HG03442 (cell line): ENCODE results near the gene GATAD2A.
"Not testable (repeated sequence)": the region's sequence is repeated elsewhere in the genome, so short reads cannot be mapped to it uniquely, and the experiment has no call there.

Experiments used
- ATAC-seq: cut with Tn5 transposase; IDR thresholded peaks from one replicate; pipeline ENCODE4 v1.9.1; 2021; ENCODE audit warnings: mild to moderate bottlenecking, moderate library complexity; ENCODE audit not compliant: unreplicated experiment

Gene GATAD2A

DNA sequence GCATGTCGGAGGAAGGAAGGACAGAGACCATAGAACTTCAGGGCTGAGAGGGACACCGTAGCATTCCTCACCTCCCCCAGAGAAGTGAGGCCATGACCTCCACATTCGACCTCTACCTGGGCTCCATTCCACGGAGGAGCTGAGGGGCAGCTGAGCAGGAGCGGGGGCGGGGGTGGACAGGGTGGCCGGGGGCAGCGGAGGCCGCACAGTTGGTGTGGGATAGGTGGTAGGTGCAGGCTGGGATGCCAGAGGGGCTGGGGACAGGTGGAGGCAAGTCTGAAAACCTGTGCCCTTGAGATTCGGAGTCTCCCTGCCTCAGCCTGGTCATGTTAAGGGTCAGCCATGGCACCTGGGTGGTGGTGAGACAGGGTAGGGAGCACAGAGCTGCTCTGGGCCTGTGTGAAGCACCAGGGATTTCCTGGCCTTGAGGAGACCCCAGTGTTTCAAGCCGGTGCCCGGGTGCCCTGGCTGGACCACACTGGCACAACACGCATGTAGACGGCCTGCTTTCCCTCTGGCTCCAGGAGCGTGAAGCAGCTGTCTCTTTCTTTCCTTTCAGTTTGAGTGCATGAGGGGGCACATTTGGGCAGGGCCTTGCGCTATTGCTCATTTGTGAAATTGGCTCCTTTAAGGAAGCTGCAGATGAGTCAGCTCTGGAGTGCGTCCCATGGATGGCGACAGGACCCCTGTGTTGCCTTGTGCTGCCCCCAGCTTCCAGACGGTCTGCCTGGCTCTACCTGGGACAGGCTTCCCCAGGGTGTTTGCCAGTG, 58.1 kb downstream of the GATAD2A start:
- ATAC-seq = no peak

DNA sequence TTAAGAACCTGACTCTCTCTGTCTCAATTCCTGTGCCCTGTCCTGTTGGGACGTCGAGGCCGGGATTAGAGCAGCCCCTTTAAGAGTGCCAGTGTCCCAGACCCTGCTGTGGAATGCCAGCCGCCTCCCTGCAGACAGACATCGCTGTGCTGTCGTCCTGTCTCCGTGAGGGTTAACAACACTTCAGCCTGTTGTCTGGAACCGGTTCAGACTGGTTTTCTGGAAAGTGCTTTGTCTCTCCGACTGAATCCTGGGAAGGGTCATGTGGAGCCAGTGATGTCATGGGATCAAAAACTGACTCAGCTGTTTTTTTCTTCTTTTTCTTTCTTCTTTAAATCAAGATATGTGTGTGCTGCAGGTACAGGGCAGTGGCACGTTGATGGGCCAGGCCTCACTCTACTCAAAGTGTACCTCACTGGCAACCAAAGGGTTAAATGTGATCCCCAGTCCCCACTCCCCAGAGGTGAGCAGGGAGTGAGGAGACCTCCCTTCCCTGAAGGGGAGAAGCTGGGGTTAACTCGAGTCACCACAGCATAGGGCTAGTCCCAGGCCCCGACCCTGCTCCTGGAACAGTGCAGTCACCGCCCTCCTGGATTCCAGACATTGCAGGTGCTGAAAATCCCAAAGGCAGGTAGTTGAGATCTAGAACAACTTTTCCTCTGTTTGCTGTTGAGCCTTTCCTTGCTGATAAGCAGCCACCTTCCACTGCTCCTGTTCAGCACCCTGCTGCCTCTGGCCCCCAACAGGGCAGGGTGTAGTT, 59.0 kb downstream of the GATAD2A start:
- no peak for ATAC-seq

DNA sequence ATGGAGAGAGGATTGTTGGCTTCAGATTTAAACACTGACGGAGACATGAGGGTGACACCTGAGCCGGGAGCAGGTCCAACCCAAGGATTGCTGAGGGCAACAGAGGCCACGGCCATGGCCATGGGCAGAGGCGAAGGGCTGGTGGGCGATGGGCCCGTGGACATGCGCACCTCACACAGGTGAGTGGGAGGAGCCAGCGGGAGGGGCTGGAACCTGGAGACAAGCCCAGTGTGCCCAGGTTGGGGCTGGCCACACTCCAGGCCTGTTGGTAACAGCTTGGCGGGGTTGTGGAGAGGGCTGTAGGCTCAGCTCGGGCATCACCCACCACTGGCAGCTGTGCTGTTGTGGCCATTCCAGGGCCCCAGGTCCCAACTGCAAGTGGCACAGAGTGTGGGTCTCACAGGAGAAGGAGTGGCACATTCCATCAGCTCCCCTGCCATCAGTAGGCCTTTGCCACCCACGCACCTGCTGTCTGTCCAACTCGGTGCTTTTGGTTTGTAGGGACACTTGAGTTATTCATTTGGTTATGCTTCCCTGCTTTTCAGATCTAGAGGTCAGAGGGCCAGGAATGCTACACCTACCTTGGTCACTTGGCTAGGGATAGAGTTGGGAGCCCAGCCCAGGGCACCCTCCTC, 60.1 kb downstream of the GATAD2A start:
- no peak for ATAC-seq

DNA sequence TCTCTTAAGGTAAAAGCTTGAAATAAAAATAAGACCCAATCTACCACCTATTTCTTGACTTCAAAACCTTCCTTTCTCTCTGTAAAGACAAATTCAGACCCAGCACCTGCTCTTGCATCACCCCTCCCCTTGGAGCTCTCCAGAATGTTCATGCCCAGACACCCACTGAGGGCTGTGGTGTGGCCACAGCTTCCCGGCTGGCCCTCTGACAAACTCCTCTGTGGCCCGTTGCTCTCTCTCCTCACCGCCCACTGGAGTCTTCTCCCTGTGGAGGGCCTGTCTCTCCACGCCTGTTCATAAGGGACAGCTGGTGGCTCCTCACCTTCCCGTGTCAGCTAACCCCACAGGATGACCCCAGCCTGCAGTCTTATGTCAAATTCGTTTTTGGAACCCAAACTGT, 60.7 kb downstream of the GATAD2A start:
- ATAC-seq = no peak

DNA sequence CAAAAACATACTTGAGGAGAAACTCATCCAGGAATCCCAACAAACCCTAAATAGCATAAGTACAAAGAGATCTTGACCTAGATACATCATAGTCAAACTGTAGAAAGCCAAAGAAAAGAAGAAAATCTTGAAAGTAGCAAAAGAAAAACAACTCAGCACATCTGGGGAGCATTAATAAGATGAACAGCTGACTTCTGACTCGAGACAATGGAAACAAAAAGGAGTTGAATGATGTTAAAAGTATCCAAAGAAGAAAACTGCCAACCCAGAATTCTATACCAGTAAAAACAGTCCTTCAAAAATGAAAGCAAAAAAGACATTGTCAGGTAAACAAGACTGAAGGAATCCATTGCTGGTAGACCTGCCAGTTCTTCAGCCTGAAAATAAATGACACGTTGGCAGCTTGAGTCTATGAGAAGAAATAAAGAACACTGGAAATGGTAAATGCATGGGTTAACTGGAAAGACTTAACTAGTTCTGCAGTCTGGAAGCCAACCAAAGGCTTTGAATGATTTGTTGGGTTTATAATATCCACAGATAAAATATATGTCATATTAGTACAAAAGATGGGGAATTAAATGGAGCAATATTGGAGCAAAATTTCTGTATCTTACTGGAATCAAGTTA, 63.1 kb downstream of the GATAD2A start:
- no peak for ATAC-seq

DNA sequence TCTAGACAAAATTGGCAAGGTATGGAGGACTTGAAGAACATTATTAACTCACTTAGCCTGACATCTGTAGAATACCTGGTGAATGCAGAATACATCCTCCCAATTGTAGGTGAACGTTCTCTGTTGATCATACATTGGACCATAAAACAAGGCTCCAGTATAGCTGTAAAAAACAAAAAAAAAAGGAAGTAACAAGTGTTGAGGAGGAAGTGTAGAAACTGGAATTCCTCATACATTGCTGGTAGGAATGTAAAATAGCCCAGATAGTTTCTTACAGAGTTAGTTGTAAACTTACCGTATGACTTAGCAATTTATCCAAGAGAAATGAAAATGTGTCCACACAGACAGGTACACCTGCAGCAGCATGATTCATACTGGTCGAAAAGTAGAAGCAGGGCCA, 65.1 kb downstream of the GATAD2A start:
- ATAC-seq = no peak

DNA sequence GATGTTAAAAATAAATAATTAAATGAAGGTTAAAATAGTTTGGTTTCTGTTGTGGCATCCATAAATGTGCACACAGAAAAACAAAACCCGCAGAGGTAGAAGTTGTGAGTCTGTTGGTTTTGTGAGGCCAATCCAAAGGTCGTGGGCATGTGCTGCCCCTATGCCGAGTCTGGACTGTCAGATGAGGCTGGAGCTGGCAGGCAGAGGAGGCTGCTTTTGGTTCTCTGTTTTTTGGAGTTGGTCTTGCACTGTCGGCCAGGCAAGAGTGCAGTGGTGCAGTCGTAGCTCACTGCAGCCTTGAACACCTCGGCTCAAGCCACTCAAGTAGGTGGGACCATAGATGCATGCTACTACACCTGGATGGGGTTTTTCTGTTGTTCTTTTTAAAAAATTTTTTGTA, 66.2 kb downstream of the GATAD2A start:
- ATAC-seq = no peak

DNA sequence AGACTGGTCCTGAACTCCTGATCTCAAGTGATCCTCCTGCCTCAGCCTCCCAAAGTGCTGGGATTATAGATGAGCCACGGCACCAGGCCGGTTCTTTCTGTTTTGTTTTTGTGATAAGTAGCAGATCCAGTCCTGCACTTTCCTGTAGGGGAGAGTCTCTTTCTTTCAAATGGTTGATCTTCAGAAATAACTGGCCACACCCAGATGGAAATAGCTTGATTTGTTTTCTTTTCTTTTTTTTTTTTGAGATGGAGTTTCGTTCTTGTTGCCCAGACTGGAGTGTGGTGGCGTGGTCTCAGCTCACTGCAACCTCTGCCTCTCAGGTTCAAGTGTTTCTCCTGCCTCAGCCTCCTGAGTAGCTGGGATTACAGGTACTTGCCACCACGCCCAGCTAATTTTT, 66.6 kb downstream of the GATAD2A start:
- not testable (repeated sequence) for ATAC-seq

DNA sequence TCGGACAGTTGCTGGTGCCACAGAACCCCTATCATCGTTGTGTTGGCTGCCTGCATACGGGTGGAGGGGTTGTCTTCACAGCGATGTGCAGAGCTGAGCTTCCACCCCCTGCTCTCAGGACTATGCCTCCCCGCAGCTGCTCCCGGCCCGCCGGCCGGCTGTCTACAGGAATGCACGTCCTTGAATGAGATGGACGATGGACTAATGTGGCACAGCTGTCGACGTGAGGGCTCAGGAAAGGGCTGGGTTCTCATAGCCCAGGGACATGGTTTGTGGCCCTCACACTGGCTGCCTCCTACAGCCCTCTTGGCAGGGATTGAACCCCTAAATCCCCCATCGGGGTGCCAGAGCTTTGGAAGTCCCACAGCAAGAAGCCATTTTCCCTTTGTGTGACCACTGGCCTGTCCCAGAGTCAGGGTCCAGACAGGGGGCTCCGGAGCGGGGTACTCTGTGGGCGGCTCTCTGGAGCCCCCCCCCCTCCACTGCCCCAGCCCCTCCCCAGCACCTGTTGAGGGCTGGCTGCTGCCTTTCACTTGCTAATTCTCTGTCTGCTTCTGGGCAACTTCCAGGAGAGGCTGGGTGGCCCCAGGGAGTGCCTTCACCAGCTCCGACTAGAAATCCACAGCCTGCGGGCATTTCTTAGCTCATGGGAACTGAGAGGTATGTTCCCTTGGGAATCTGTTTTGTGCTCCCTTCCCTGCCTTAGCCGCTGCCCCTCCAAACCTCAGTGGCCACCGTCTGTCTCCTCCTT, 69.7 kb downstream of the GATAD2A start:
- ATAC-seq = no peak

DNA sequence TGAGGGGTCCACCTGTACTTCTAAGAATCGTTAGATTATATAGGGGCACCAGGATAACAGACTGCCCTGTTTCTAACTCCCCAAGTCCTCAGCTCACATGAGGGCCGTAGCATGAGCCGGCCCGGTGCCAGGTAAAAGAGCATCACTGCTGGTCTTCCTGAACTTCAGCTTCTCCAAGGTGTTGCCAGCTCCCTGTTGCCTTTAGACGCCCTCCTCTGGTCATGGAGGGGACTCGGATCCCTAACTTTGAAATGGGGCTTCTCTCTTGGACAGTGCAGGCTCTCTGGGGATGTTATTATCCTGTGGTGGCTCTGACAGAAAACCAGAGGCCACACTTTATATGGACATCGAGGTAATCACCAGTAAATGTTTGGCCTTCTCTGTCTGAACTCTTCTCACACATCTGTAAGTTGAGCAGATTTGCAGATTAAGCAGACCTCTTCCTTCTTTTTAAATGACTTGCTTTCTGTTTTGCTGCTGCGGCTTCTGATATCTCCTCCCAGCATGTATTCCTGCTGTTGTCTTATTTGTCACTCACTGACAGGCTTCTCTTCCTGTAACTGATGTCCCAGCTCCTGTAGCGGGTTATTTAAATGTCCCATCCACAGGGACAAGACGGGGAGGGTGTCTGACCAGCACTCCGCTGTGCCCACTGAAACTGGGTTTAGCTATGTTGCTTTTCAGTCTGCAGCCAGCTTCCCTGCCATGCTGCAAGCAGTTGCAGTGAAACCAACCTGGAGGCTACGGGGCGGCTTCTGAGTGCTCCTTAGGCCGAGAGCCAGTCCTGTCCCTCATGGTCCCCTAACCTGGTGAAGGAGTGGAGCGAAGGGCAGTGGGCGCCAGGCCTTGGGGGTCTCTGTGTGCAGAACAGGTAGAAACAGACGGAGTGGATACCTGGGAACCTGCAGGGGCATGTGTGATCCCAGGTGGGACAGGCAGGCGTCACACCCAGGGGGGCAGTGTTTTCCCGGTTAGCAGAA, 70.7 kb downstream of the GATAD2A start:
- ATAC-seq = no peak

DNA sequence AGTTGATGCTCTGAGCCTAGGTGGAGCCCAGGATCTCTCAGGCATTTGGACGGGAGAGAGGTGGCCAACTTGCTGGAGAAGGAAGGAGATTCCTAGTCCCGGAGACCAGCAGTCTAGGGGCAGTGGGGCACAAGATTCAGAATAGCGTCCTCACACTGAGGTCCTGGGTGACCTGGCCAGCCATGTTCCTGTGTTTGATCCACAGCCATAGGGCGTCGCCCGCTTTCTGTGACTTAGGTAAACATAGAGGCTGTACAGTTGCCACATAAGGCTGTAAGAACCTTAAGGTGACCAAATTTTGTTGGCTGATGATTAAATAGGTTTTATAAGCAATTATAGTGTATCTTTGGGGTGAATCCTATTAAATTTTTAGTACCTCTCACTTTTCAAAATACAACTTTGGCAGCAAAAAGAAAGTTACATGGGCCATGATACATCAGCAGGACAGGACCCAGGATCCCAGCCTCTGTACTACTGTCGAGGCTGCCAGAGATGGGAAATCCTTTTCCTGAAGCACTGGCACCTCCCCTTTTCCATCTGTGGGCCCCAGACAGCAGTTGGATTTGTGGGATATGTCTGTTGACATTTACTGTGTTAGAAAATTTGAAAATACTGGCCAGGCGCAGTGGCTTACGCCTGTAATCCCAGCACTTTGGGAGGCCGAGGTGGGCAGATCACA, 72.4 kb downstream of the GATAD2A start:
- no peak for ATAC-seq

DNA sequence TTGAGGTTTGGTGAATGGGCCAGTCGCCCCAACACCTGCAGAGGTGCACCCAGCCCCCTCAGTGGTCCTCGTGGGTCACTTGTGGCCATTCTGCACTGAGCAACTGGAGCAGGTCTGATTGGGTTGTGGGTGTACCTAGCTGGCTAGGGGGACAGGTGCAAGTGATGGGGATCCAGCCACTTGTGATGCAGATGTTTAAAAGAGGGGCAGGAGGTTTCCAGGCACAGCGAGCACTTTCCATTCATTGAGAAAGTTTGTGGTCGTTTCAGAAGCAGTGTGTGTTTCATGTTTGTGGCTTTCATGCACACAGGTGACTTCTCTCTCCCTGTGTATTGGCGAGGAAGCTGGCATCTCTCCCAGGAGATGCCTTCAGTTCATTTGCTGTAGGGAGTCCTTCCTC, 75.2 kb downstream of the GATAD2A start:
- no peak for ATAC-seq

DNA sequence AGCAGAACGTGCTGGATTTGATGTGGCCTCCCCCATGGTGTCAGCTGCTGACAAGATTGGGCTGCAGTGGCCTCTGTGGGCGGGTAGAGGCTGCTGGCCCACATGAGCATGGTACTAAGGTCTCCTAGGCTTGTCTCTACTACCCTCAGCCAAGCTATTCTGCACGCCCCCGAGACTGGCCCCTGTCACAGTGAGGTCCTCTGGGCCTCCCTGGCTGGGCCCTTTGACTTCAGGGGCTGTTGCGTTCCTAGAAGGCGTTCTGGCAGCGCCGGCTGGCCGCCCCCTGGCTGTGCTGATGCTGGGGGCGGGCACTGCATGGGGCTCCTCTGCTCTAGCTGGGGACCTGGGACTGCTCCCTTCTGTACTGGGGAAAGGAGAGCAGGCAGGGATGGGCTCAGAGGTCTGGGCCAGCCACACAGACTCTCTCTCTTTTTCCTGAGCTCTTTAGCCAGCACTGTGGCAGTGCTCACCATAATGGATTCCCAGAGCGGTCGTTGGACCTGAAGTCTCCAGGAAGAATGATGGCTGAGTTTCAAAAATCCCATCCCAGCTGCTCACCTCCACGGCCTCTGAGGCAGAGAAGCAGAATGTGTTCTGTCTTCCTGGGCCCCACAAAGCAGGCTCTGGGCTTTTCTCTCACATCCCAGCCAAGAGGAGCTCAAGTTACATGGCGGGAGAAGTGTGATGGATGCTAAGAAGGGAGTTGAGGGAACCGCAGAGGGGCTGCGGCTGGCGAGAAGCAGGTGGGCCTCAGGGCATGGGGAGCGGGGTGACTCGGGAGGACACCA, 77.5 kb downstream of the GATAD2A start:
- ATAC-seq = no peak

DNA sequence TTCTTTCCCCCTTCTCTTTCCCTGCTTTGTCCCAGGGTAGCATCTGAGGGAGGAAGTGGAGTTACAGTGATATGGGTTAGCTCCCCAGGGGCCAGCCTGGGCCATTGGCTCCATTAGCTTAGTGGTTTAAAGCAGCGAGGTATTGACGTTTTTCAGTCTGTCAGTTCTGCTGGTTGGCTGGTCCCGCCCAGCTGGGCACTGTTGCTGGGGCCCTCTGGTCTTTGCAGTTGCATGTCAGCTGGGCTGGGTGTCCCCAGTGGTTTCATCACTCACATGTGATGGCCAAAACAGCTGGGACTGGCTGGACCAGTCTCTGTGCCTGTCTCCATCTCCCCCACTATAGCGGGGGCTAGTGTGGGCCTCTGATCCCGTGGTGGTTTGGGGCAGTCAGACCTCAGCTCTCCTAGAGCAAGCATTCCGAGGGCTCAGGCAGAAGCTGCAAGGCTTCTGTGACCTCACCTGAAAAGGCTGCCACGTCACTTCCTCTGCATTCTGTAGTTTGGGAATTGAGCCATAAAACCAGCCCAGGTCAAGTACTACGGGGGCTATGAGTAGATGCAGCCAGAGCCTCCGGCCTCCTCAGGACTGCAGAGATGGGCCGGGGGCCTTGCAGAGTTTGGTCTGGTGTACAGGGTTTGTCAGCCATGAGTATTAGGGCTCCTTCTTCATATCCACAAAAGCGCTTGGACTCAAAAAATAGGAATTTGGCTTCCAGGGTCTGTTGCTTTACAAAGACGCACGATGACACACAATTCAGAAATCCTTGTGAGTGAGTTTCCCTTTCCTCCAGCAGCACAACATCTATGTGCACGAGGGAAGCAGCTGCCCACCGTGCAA, 79.9 kb downstream of the GATAD2A start:
- ATAC-seq = no peak

DNA sequence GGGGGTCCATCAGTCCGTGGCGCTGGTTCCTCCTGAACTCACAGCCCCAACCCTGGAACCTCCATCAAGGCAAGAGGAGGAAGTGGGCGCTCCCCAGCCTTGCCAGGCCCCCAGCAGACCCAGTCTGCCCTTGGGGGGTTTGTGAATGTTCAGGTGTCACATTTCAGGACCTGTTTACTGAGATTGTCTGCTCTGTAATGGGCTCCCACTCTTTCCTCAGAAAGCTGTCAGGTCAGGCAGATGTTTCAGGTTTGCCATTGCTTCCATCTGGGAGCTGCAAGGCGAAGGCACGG, 80.5 kb downstream of the GATAD2A start:
- no peak for ATAC-seq

DNA sequence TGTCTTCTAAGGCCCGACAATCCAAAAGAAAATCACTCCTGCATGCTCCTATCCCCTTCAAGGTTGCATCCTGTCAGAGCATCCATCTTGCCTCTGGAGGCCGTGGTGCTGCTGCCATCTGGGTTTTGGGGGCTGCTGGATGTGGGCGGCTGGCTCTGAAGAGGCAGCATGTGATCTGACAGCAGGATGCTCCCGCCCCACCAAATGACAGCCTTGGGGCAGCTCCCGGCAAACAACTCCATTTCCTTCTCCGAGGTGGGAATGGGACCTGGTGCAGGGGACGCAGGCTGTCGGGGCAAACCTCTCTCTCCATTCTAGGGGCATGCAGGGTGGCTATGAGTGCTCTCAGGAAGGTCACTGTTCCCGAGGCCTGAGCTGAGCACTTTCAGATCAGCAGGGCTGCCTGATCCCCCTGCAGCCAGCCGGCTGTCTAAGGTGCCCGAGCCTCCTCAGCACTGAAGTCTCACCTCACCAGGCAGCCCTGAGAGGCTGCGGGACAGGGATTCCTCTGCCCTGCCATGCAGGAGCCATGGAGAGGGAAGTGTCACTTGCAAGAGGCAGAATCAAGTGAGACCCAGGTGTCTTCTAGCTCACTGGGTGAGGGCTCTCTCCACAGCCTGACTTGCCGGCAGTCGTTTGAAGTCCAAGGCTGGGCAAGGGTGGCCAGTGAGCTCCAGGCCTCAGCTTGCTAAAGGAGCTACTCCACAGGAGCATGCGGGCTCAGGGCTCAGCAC, 81.0 kb downstream of the GATAD2A start:
- ATAC-seq = no peak
